Hematopoietic multipotent progenitor cell treated with erythropoietin and hydrocortisone succinate and interleukin-3 and kit ligand, for 8 days (in vitro differentiated cells): ENCODE measurements around the gene ZYX.
"Not testable (repeated sequence)": the region's sequence is repeated elsewhere in the genome, so short reads cannot be mapped to it uniquely, and the experiment has no call there.

Experiments used
- DNase-seq: peaks from one replicate; pipeline ENCODE4 v3.0.0-alpha.2; 2015

ZYX gene

DNA sequence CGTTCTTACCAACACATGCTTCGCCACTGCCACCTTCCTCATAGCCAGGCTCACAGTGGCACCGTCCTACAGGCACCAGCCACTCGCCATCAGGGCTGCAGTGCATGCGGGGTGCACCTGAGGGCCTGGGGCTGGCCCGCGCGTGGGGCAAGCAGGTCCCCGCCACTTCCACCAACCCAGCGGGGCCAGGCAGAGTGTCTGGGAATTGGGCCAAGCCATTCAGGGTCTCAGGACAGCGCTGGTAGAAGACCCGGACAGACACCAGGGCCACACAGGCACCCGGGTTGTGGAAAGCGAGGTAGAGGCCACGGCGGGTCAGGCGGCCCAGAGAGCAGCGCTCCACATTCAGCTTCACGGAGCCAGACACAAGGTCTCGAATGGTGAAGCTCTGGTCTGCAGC is 18.5 kb downstream of the ZYX start:
- DNase-seq = no peak

DNA sequence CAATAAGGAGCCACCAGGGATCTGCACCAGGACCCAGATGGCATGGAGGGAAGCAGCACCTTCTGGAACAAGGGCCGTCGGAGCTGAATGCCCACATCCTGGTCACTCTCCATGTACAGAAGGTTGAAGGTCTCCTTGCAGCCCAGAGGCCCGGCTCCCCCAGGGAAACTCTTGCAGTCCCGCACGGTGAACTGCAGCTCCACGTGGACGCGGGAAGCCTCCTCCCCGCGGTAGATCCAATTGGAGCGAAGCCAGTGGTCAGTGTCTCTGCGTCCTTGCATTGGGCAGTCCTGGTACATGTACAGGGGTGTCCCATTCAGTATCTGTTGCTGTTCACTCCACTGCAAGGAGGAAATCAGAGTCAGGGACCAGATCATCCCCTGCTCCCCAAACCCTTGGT is 20.1 kb downstream of the ZYX start:
- DNase-seq = no peak

DNA sequence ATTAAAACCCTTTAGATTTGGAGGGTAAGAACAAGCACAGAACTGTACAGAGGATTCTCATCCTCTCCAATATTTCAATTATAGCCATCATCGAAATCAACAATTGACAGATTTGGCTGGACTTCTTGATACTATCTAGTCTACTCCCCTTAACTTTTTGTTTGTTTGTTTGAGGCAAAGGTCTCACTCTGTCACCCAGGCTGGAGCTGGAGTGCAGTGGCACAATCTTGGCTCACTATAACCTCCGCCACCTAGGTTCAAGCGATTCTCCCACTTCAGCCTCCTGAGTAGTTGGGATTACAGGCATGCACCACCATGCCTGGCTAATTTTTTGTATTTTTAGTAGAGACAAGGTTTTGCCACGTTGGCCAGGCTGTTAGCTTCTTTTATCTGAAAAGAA is 21.1 kb downstream of the ZYX start:
- DNase-seq = not testable (repeated sequence)

DNA sequence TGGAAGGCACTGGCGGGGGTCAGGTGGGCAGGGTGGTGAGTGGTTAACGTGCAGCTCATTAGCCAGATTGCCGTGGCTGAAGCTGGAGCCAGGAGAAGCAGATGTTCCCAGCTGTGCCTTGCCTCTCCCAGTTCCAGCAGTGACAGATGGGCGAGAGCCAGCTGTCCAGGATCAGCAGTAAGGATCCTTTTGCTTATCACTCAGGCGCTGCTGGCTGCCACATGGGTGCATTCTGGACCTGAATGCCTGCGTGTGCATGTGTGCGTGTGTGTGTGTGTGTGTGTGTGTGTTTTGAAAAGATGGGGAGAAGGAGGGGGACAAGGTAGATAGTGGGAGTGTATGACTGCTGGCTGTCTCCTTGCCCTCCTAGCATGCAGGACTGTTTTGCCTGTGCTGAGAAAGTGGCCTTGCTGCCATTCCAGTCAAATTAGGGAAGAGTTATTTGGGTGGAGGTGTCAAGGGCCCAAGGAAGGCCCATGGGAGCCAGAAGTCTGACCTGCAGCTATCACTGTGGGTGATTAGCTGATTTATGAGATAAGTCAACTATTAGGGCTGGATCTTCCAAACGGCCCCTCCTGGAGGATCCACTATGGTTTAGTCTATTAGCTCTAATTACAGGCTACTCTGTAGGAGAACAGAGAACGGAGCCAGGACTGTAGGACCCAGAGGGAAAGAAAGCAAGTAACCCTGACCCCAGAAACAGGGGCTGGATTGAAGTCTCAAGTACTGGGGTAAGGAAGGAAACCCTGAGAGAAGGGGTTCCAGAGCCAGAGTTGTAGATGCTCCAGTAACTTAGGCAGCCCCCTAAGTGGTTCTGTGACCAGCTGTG is 24.2 kb downstream of the ZYX start:
- DNase-seq = no peak

DNA sequence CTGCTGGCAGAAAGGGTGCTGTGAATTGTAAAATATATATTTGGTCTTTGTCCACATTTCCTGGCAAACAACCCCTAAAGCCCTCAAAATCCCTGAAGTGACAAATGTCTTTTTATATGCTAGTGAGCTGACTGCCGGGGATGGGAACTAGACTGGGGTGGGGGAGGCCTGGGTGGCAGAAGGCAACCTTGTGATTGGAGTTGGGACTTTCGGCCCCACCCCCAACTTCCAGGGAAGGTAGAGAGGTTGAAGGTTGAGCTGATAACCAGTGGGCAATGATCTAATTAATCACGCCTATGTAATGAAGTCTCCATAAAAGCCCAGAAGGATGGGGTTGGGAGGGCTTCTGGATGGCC is 24.8 kb downstream of the ZYX start:
- DNase-seq = no peak

DNA sequence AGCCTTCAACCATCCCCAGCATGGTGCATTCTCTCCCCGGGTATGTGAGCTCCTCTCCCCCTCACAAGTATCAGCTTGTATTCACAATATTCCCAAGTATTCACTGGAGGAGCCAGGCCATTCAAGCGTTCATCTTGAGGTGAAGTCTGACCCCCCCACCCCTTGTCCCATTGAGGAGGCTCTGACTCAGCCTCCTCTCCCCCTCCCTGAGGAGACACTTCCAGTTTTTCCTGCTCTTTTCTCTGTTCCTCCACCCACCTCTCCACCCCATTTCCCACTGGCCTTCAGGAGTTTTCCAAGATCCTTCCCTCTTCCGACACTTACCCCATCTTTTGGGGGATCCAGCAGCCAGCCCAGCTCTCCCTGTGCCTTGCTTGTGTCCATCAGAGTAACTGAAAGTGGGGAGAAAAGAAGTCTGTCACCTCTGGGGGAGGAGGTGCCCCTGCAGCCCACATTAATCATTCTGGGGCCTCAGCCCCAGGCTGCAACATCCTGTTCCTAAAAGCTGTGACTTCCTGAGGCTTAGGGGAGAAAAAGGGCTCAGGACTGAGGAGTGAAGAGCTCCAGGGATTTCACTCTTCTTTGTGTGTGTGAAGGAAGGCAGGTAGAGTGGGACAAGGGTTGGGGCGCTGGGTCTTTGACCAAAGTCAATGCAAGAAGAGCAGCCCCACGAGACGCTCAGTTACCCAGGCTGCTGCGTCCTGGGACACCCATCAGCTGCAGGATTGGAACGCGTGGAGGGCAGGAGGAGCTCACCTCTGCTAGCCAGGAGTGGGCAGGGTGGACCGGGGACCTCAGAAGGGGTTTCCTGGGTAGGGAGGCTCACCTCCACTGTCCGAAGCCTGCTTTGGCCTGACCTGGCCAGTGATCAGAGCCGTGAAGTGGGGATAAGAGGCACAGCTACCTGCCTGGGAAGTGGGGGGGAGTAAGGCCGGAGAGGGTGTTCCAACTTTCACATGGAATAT is 26.4 kb downstream of the ZYX start:
- no peak for DNase-seq

DNA sequence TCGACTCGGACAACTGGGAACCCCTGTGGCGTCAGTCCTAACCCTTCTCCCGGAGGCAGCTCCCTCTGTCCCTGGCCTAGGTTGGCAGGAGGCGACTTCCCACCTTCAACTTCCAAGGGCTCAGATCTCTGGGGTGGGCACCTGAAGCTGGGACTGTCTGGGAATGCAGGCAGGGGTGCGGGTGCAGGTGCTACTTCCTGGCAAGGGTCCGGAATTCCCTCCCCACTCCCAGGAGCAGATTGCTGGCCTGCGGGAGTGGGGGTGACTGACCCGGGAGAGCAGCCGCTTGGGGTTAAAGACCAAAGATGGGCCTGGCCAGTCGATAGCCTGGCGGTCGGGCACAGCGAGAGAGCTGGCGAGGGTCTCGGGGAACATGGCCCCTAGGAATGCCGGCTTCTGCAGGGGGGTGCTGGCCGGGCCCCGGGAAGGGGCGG is 27.1 kb downstream of the ZYX start:
- no peak for DNase-seq

DNA sequence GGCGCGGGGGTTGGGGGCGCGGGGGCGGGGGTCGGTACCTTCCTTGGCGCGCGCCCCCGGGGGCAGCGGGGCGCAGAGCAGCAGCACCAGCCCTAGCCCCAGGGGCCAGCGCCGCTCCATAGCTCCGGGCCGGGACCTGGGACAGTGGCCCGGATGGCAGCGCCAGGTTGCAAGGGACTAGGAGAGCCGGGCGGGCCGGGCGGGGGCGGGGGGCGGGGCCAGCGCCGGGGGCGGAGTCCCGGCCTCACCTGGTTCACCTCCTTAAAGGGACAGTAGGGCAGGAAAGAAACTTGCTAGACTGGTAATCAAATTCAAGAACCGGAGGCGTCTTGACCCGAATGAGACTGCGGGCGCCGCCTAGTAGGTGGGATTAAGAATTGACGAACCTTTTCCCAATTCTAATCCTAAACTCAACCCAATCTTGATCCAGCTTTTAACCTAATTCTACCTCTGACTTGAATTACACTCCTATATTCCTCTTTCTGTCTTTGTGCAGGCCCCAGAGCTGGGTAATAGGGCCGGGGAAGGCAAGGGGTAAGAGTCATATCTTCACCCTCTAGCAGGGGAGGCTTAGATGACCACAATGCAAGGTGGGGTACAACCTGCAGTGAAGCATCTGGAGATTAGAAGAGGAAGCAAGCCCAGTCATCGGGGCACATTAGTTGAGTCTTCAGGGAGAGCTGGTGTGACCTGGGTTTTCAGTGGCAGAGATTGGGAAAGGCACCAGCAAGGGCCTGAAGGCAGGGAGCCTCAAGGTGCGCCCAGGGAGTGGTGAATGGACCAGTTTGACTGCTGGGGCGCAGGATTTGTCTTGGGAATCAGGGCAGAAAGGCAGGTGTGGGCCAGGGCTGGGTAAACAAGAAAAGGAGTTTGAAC is 27.8 kb downstream of the ZYX start, which contains the start of gene EPHA1:
EPHA1 (minus strand) TSS at position 171 of the 876 bp plus-strand sequence; CDS start at position 120, 51 bp downstream.
- peak; percentile 22 for DNase-seq

DNA sequence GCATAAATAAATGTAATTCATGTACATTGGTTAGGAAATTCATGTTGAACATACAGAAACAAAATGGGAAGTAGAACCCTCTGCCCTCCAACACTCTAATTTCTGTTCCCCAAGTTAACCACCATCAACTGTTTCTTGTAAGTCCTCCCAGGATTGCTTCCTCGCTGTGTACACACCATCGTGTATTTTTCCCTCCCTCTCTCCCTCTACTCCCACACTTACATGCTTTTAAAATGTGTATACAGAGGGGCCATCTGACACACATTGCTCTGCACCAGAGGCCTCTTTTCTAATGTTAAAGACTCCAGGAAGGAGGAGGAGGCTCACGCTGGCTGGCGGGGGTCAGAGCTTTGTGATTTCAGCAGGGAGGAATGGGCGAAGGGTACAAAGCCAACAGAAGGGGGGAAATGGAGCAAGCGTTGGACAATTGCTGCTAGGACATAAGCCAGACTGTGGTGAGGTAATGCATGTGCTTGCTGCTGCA is 29.4 kb downstream of the ZYX start:
- DNase-seq = no peak

DNA sequence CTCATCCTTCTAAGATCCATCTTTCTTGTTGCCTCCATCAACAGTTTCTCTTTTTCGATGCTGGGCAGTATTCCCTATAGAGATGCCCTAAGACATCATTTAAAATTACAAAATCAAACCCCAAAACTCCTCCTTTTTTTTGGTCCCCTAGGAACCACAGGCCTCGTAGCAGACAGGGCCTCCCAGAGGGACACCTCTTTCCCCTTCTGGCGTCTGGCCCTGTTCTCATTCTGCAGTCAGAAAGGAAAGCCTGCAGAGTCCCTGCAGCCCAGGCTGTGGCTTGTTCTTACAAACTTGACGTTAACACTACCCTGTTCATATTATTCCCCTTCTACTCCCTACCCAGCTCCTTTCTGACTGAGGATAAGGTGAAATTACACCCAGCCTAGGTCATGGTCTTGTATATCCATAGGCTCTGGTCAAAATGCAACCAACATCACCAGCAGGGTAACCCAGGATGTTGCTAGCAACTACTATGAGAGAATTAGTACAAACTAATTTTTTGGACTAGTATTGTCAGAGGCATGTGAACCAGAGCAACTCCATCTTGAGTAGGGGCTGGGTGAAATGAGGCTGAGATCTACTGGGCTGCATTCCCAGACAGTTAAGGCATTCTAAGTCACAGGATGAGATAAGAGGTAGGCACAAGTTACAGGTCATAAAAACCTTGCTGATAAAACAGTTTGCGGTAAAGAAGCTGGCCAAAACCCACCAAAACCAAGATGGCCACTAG is 31.0 kb downstream of the ZYX start:
- DNase-seq = no peak

DNA sequence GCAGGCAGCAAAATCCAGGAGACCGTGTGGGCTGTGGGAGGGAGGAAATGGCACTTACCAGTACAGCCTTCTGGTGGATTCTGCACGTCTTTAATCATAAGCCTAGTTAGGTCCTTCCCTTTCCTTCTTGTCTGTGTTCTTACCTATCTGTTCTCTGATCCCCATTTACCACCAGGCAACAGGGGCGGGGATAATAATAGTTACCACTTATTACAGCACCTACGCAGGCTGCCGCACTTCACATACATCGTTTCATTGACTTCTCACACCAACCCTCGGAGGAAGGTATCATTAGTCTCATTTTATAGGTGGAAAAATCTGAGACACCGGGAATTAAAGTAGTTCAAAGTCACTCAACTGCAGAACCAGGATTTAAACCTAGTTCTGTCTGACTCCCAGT is 32.0 kb downstream of the ZYX start:
- DNase-seq = no peak

DNA sequence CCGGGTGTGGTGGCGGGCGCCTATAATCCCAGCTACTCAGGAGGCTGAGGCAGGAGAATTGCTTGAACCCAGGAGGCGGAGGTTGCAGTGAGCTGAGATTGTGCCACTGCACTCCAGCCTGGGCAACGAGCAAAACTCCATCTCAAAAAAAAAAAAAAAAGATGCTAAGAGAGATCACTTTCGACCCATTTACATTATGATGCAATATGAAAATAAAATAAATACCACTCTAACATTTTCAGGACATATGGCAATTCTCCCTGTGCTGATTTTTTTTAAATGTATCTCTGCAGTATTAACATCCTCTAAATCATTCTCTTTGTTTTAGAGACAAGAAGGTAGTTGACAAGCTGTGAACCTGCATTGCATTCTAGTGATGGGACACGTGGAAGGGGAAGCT is 34.1 kb downstream of the ZYX start:
- DNase-seq = not testable (repeated sequence)

DNA sequence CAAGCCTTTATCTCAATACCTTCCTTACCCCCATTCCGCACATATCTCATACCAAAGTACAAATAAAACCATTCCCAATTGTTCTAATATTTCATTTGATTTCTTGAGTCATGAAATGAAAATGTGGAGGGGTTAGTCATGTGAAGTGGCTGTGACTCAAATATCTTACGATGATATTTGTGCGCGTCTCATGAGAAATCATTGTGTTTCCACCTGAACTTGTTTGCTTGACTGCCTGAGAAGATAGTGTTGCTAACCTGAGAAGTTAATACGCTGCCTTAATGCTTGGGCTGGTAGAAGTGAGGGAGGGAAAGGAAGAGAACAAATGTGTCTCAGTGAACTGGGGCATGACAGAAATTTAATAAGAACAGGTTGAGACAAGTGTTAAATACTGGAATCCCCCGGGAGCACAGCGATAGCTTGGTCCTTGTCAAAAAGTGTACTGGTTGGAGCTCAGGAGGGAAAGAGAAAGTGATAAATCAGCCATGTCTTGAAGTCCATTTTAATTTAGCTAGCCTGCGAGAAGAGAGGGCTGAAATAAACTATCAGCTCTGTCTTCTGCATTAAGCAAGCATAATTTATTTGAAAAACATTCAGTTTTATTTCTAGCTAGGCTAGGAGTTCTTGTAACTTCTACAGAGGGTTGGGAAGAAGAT is 34.7 kb downstream of the ZYX start:
- no peak for DNase-seq

DNA sequence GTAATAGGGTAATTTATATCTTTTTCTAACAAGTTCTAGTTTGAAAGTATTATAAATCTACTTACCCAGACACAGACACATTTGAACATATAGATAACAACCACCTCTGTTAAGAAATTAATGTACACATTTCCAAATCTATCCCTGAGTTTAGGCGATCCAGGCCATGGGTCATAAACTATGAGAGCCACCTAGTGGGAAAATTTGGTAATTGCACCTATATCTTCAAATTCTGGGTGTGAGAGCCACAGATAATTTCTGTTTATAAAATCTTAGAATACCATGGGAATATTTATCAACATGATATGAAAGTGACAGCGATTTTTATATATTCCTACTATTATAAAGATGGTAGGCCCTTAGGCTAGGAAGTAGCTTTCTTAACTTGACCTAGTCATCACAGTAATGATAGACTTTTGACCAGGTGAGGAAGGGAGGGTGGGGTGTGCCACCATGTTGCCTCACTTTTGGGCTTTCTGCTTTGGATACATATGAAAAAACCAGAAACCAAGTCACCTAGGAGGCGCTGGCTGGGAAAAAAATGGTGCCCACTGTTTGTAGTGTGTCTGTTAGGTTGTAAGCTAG is 35.5 kb downstream of the ZYX start:
- DNase-seq = peak; percentile 69

DNA sequence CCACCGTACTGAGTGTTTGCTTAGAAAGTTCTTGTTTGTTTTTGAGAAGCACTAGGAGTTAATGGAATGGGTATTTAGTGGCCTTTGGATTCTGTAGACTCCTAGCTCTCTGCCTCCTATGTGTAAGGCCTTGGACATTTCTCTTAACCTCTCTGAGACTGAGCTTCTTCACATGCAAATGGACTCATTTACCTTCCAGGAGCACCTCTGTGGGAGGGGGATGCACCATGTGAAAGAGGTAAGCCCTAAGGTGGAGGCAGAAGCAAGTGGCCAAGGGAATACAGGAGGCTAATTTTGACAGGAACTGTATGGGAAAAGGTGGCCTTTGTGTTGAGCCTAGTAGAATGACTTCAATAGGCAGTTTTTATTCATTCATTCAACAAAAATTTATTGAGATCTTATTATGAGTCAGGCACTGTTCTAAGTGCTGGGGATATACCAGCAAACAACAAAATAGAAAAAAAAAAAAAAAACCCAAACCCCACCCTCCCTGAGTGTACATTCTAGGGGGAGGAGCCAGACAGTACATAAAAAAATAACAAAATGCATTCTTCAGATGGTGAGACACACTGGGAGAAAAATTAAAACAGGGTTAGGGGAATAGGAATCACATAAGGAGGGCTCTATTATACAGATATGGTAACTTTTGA is 36.7 kb downstream of the ZYX start:
- DNase-seq = no peak

DNA sequence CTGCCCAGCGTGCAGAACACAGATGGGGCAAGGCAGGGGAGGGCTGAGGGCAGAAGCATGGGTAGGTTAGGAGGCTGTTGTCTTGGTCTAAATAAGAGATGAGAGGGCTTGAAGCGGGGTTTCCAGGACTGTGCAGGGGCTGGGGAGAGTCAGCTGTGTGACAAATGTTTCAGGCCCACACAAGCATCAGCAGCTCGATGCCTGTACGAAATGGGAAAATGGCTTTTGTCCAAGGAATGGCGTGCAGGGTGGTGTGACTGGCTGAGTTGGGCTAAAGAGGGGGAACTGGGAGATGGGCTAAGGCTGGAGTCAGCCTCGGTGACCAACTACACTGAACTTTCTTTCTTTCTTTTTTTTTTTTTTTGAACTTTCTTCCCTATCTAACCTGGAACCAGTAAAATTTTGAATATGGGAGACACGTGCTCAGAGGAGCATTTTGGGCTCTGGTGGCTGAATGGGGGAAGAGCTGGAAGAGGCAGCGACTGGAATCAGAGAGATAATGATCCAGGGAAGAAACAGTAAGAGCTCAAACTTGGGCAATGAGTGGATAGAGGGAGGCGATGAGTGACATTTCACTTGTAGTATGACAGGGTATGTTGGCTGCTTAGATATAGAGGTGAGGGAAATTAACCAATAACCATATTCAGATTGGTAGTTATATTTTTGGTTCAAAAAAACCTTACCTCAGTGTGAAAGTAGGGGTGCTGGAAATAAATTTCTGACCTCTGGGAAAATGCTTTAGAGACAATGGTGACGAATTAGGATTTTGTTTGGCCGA is 37.7 kb downstream of the ZYX start:
- no peak for DNase-seq

DNA sequence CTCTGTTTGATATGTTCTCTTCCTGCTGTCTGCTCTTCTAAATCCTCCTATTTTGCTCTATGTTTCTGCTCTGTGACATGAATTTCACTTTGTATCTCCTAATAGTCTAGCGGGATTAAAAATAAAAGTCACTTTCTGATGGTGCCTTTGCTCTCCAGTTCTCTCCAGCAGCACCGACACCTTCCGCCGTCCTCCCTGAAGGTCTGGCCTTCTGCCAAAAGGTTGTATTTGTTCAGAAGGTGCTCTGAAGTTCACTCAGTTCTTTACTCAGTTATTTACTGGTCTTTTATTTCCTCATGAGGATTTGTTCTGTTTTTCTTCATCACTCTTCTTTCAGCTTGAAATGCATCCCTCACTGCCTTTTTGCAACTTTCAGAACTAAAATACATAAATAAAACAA is 38.7 kb downstream of the ZYX start:
- no peak for DNase-seq

DNA sequence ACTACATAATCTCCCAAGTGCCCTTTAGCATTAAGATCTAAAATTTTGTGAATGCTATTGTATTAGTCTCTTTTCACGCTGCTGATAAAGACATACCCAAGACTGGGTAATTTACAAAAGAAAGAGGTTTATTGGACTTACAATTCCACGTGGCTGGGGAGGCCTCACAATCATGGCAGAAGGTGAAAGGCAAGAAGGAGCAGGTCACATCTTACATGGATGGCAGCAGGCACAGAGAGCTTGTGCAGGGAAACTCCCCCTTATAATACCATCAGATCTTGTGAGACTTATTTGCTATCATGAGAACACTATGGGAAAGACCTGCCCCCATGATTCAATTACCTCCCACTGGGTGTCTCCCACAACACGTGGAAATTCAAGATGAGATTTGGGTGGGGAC is 39.5 kb downstream of the ZYX start:
- not testable (repeated sequence) for DNase-seq

DNA sequence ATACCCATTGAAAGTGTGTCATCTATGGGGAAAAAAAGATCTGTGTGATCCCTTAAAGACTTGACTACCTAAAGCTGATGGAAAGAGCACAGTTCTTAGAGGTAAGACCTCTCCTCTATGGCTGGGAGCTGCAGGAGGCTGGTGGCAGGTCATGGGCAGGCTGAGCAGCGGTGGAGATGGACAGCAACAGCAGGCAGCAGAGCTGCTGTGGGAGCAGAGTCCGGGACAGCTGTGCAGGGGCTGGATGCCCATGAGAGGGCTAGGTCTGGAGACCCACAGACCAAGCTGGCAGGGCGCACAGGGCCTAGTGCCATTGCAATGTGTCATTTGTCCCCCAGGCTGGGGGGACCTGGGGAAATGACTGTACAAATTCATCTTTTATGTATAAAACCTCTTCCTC is 40.9 kb downstream of the ZYX start:
- no peak for DNase-seq

DNA sequence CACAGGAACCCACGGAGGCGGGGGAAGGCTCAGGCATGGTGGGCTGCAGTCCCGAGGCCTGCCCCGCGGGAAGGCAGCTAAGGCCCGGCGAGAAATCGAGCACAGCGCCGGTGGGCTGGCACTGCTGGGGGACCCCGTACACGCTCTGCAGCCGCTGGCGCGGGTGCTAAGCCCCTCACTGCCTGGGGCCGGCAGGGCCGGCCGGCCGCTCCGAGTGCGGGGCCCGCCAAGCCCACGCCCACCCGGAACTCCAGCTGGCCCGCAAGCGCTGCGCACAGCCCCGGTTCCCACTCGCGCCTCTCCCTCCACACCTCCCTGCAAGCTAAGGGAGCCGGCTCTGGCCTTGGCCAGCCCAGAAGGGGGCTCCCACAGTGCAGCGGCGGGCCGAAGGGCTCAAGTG is 43.3 kb downstream of the ZYX start:
- DNase-seq = not testable (repeated sequence)
